Measurements from ENCODE around the gene LYPD3. TPM values are rescaled to one million over a fixed set of nuclear protein-coding genes. Genes with fewer than 3 reads are reported as not detected.
"Not testable (repeated sequence)": the region's sequence is repeated elsewhere in the genome, so short reads cannot be mapped to it uniquely, and the experiment has no call there.

LYPD3 gene
- total and polyA plus RNA-seq, 5 experiments from 2014 or later = 5.4 to 9.3 (median 6.2) TPM

GRCh38 chr19:43439709-43440063 lies 25.7 kb downstream of the LYPD3 start:
- no peaks in the 10 kb centered on the region for H3K36me3 Mint-ChIP-seq
- peak overlapping the region; percentile 37 to 98 (median 90) for H3K27ac Mint-ChIP-seq
- POLR2A ChIA-PET = interaction anchor here (1.0 to 4.4 kb wide), 12 partner anchors 7 to 157 kb away, joined by 3 to 51 read pairs (median 4); partner anchors contain the start of genes IRGQ, LYPD3, PHLDB3 and ZNF575
- peaks cover 20 to 68% (median 55%) of the 10 kb centered on the region in 4 donors for H3K4me1 Mint-ChIP-seq
- H3K9me3 Mint-ChIP-seq = peaks cover 0 to 9% (median 0%) of the 10 kb centered on the region in 9 donors
- ATAC-seq = peak in 1 of 2 donors; percentile 24
- no peak for DNase-seq
- peak overlapping the region in 6 of 10 donors; percentile 36 to 67 (median 57) for H3K4me3 Mint-ChIP-seq
- H3K27me3 Mint-ChIP-seq = no peaks in the 10 kb centered on the region

GRCh38 chr19:43439032-43439708 lies 26.2 kb downstream of the LYPD3 start:
- DNase-seq (peak; percentile 27 to 84 (median 54)), ATAC-seq (peak; percentile 93 to 99)
- POLR2A ChIA-PET = interaction anchor here (0.8 to 4.4 kb wide), 17 partner anchors 7 to 157 kb away, joined by 3 to 51 read pairs (median 4); partner anchors contain the start of genes IRGQ, LYPD3, PHLDB3 and ZNF575
- Mint-ChIP-seq H3K27ac (peak overlapping the region; percentile 74 to 98 (median 94)), H3K9me3 (peaks cover 0 to 9% (median 0%) of the 10 kb centered on the region in 9 donors), H3K4me1 (peaks cover 20 to 64% (median 54%) of the 10 kb centered on the region in 4 donors), H3K27me3 (no peaks in the 10 kb centered on the region), H3K36me3 (no peaks in the 10 kb centered on the region), H3K4me3 (peak overlapping the region; percentile 19 to 67 (median 60))

DNA sequence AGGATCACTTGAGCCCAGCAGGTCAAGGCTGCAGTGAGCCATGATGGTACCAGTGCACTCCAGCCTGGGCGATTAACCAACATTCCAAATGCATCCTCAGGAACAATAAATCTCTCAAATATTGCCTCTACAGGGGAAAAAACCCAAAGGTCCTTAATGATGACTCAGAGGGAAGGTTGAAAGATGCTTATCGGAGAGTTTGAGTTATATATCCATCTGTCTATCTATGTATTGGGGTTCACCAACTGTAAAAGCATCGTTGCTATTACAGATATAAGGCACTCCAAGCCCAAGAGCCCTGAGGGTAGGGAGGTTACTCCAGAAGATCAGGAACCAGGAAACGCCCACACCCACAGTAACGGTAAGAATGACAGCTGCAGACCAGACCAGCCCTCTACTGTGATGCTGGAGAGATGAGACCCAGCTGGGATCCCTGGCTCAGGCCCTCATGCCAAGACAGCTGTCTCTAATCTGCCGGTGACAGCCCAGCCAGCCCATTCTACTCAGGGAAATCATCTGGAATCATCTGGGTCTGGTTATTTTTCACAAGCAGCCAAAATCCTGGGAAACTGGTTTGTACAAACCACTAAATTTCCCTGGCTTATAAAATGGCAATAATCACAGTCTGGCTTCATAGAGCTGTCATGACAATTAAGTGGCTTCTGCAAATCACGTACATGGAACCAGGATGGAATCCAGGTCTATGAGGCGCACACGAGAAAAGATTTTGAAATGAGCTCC lies 26.9 kb downstream of the LYPD3 start:
- no peaks in the 10 kb centered on the region for H3K27me3 Mint-ChIP-seq
- H3K27ac Mint-ChIP-seq = peak overlapping the region; percentile 74 to 98 (median 94)
- H3K4me1 Mint-ChIP-seq = peaks cover 17 to 62% (median 51%) of the 10 kb centered on the region in 4 donors
- ATAC-seq (no peak), DNase-seq (no peak)
- no peaks in the 10 kb centered on the region for H3K36me3 Mint-ChIP-seq
- POLR2A ChIA-PET = interaction anchor here (0.8 to 4.4 kb wide), 14 partner anchors 7 to 158 kb away, joined by 3 to 51 read pairs (median 4); partner anchors contain the start of genes IRGQ, LYPD3, PHLDB3 and ZNF575
- peak overlapping the region in 9 of 10 donors; percentile 19 to 66 (median 56) for H3K4me3 Mint-ChIP-seq
- H3K9me3 Mint-ChIP-seq = peaks cover 0 to 9% (median 0%) of the 10 kb centered on the region in 9 donors

- DNase-seq = no peak
- H3K36me3 Mint-ChIP-seq = no peaks in the 10 kb centered on the region
- peak overlapping the region; percentile 74 to 95 (median 90) for H3K27ac Mint-ChIP-seq
- no peak for ATAC-seq
- no peaks in the 10 kb centered on the region for H3K27me3 Mint-ChIP-seq
- POLR2A ChIA-PET = interaction anchor here (1.6 to 4.4 kb wide), 2 partner anchors 27 to 91 kb away, joined by 4 to 51 read pairs; partner anchors contain the start of gene LYPD3
- peak overlapping the region in 4 of 10 donors; percentile 11 to 57 (median 32) for H3K4me3 Mint-ChIP-seq
- H3K4me1 Mint-ChIP-seq = peaks cover 18 to 62% (median 53%) of the 10 kb centered on the region in 4 donors
- peaks cover 0 to 9% (median 0%) of the 10 kb centered on the region in 9 donors for H3K9me3 Mint-ChIP-seq
These were observed 27.7 kb downstream of the LYPD3 start for GRCh38 chr19:43437712-43438111.

- H3K27ac Mint-ChIP-seq = peak overlapping the region; percentile 74 to 95 (median 90)
- H3K36me3 Mint-ChIP-seq, POLR2A ChIA-PET, H3K27me3 Mint-ChIP-seq, H3K9me3 Mint-ChIP-seq, ATAC-seq: not testable (repeated sequence)
- H3K4me1 Mint-ChIP-seq = peaks cover 18 to 65% (median 57%) of the 10 kb centered on the region in 4 donors
- peak in 1 of 10 donors; percentile 30 for DNase-seq
- H3K4me3 Mint-ChIP-seq = peak overlapping the region in 5 of 10 donors; percentile 5 to 44 (median 24)
These were observed 28.1 kb downstream of the LYPD3 start for GRCh38 chr19:43437284-43437683.

DNA sequence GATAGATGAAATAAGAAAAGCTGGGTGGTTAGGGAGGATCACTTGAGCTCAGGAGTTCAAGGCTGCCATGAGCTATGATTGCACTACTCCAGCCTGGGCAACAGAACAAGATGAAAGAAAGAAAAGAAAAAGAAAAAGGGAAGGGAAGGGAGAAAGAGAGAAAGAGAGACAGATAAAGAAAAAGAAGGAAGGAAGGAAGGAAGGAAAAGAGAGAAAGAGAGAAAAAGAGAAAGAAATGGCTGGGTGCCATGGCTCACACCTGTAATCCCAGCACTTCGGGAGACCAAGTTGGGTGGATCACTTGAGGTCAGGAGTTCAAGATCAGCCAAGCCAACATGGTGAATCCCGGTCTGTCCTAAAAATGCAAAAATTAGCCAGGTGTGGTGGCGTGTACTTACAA lies 29.6 kb downstream of the LYPD3 start:
- ATAC-seq (no peak), DNase-seq (no peak)
- Mint-ChIP-seq H3K27ac (peak overlapping the region; percentile 4 to 94 (median 75)), H3K4me3 (peak overlapping the region in 1 of 10 donors; percentile 23), H3K27me3 (no peaks in the 10 kb centered on the region), H3K4me1 (peaks cover 18 to 63% (median 54%) of the 10 kb centered on the region in 4 donors), H3K36me3 (no peaks in the 10 kb centered on the region), H3K9me3 (peaks cover 0 to 7% (median 0%) of the 10 kb centered on the region in 9 donors)
- POLR2A ChIA-PET = interaction anchor here (0.7 to 1.7 kb wide), 2 partner anchors 30 to 97 kb away, joined by 4 to 5 read pairs; partner anchors contain the start of genes LYPD3 and ZNF575

DNA sequence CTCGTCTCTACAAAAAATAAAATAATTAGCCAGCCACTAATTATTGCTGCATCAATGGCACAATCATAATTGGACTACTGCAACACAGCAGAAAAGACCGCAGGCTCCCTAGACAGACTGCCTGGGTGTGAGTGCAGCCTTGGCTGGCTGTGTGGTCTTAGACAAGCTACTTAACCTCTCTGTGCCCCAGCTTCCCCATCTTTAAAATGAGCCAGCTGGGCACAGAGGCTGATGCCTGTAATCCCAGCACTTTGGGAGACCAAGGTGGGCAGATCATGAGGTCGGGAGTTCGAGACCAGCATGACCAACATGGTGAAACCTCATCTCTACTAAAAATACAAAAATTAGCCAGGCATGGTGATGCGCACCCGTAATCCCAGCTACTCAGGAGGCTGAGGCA lies 31.7 kb downstream of the LYPD3 start:
- POLR2A ChIA-PET = no interaction called here
- DNase-seq = no peak
- Mint-ChIP-seq H3K27ac (peak overlapping the region in 1 of 10 donors; percentile 4), H3K36me3 (no peaks in the 10 kb centered on the region), H3K4me3 (no peak overlapping the region), H3K9me3 (no peaks in the 10 kb centered on the region), H3K4me1 (peaks cover 14 to 56% (median 39%) of the 10 kb centered on the region in 4 donors), H3K27me3 (no peaks in the 10 kb centered on the region)
- no peak for ATAC-seq

DNA sequence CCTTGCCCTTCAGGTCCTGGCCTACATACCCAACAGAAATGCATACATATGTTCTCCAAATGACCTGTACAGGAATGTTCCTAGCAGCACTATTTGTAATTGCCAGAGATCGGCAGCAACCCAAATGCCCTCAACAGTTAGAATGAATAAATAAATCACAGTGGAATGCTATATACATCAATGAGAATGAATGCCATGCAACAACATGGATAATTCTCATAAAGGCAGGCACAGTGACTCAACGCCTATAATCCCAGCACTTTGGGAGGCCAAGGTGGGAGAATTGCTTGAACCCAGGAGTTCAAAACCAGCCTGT lies 32.1 kb downstream of the LYPD3 start:
- DNase-seq (no peak), ATAC-seq (no peak)
- Mint-ChIP-seq H3K4me3 (no peak overlapping the region), H3K36me3 (no peaks in the 10 kb centered on the region), H3K4me1 (peaks cover 12 to 52% (median 35%) of the 10 kb centered on the region in 4 donors), H3K27me3 (no peaks in the 10 kb centered on the region), H3K27ac (peak overlapping the region in 7 of 10 donors; percentile 24 to 93 (median 68)), H3K9me3 (no peaks in the 10 kb centered on the region)
- POLR2A ChIA-PET = no interaction called here

GRCh38 chr19:43430976-43431375 lies 34.4 kb downstream of the LYPD3 start:
- POLR2A ChIA-PET = interaction anchor here (1.0 to 2.0 kb wide), 2 partner anchors 8 to 16 kb away, joined by 3 to 6 read pairs; no protein-coding TSS in a partner anchor
- peak overlapping the region in 1 of 10 donors; percentile 4 for H3K27ac Mint-ChIP-seq

GRCh38 chr19:43430142-43430710 lies 35.2 kb downstream of the LYPD3 start:
- POLR2A ChIA-PET = interaction anchor here (1.0 kb wide), 1 partner anchor 9 kb away, joined by 3 read pairs; no protein-coding TSS in a partner anchor
- H3K9me3 Mint-ChIP-seq = no peaks in the 10 kb centered on the region
- peak overlapping the region in 4 of 10 donors; percentile 5 to 93 (median 52) for H3K27ac Mint-ChIP-seq
- H3K4me1 Mint-ChIP-seq = peaks cover 9 to 33% (median 20%) of the 10 kb centered on the region in 4 donors
- DNase-seq (peak in 3 of 10 donors; percentile 14 to 40 (median 15)), ATAC-seq (no peak)
- no peak overlapping the region for H3K4me3 Mint-ChIP-seq
- no peaks in the 10 kb centered on the region for H3K36me3 Mint-ChIP-seq
- no peaks in the 10 kb centered on the region for H3K27me3 Mint-ChIP-seq

More at GRCh38 chr19:43430976-43431375, 34.4 kb downstream of the LYPD3 start:
- H3K36me3 Mint-ChIP-seq = no peaks in the 10 kb centered on the region
- no peaks in the 10 kb centered on the region for H3K9me3 Mint-ChIP-seq
- ATAC-seq (no peak), DNase-seq (no peak)
- no peak overlapping the region for H3K4me3 Mint-ChIP-seq
- no peaks in the 10 kb centered on the region for H3K27me3 Mint-ChIP-seq
- H3K4me1 Mint-ChIP-seq = peaks cover 8 to 33% (median 21%) of the 10 kb centered on the region in 4 donors

GRCh38 chr19:43429395-43429794 lies 36.0 kb downstream of the LYPD3 start:
- no peaks in the 10 kb centered on the region for H3K36me3 Mint-ChIP-seq

More at GRCh38 chr19:43429395-43429794, 36.0 kb downstream of the LYPD3 start:
- POLR2A ChIA-PET = no interaction called here
- Mint-ChIP-seq H3K9me3 (no peaks in the 10 kb centered on the region), H3K4me1 (peaks cover 11 to 30% (median 21%) of the 10 kb centered on the region in 4 donors), H3K27ac (peak overlapping the region in 2 of 10 donors; percentile 4 to 6), H3K27me3 (peaks cover 0 to 1% (median 0%) of the 10 kb centered on the region in 5 donors), H3K4me3 (no peak overlapping the region)
- no peak for DNase-seq
- no peak for ATAC-seq
